Memory B cell (primary cell): Measurements from ENCODE around the gene TGDS.

ENCODE experiments used
- ATAC-seq: fragments of 150-1000 bp; cut with Tn5 transposase; 2 replicates; pipeline ENCODE4 v1.10.0; 2021; ENCODE audit warnings: low read depth, mild to moderate bottlenecking, moderate library complexity
- DNase-seq, 2 donors: peaks; one replicate each; pipeline ENCODE4 v3.0.0; 2022; ENCODE audit warnings: low spot score in 2 of 2
- H3K27ac Mint-ChIP-seq: one replicate; pipeline ENCODE4 v1.8.0; 2022; ENCODE audit warnings: mild to moderate bottlenecking, moderate library complexity, mixed read lengths
- H3K27me3 Mint-ChIP-seq: one replicate; pipeline ENCODE4 v1.8.0; 2022; ENCODE audit warnings: mixed read lengths
- H3K36me3 Mint-ChIP-seq: one replicate; pipeline ENCODE4 v1.8.0; 2022; ENCODE audit warnings: mild to moderate bottlenecking, mixed read lengths
- H3K4me1 Mint-ChIP-seq: one replicate; pipeline ENCODE4 v1.8.0; 2022; ENCODE audit warnings: mixed read lengths
- H3K4me3 Mint-ChIP-seq: one replicate; pipeline ENCODE4 v1.8.0; 2022; ENCODE audit warnings: mild to moderate bottlenecking, moderate library complexity, mixed read lengths
- H3K9me3 Mint-ChIP-seq: one replicate; pipeline ENCODE4 v1.8.0; 2022; ENCODE audit warnings: mixed read lengths

TGDS gene

GRCh38 chr13:94586371-94586770, 9.6 kb downstream of the TGDS start:
- peaks cover 35% of the 10 kb centered on the region for H3K36me3 Mint-ChIP-seq
- no peaks in the 10 kb centered on the region for H3K9me3 Mint-ChIP-seq
- no peak overlapping the region for H3K4me3 Mint-ChIP-seq
- H3K4me1 Mint-ChIP-seq, result peaks cover 15% of the 10 kb centered on the region
- H3K27ac Mint-ChIP-seq, result no peak overlapping the region
- DNase-seq (no peak), ATAC-seq (no peak)
- no peaks in the 10 kb centered on the region for H3K27me3 Mint-ChIP-seq

- ATAC-seq (no peak), DNase-seq (no peak)
- H3K9me3 Mint-ChIP-seq, result no peaks in the 10 kb centered on the region
- no peaks in the 10 kb centered on the region for H3K27me3 Mint-ChIP-seq
- H3K4me1 Mint-ChIP-seq, result peaks cover 15% of the 10 kb centered on the region
- H3K36me3 Mint-ChIP-seq, result peaks cover 39% of the 10 kb centered on the region
- H3K4me3 Mint-ChIP-seq, result no peak overlapping the region
- H3K27ac Mint-ChIP-seq, result no peak overlapping the region
These were observed 10.3 kb downstream of the TGDS start for GRCh38 chr13:94585543-94586101.

GRCh38 chr13:94583926-94584325, 12.0 kb downstream of the TGDS start:
- Mint-ChIP-seq H3K4me3 (no peak overlapping the region), H3K9me3 (no peaks in the 10 kb centered on the region), H3K27ac (no peak overlapping the region), H3K27me3 (no peaks in the 10 kb centered on the region), H3K4me1 (peaks cover 10% of the 10 kb centered on the region), H3K36me3 (peaks cover 41% of the 10 kb centered on the region)
- ATAC-seq (no peak), DNase-seq (no peak)

GRCh38 chr13:94579063-94579462, 16.9 kb downstream of the TGDS start:
- H3K36me3 Mint-ChIP-seq, result peaks cover 32% of the 10 kb centered on the region
- H3K4me1 Mint-ChIP-seq, result no peaks in the 10 kb centered on the region
- H3K9me3 Mint-ChIP-seq, result no peaks in the 10 kb centered on the region

GRCh38 chr13:94569615-94570014, 26.3 kb downstream of the TGDS start:
- H3K4me1 Mint-ChIP-seq, result no peaks in the 10 kb centered on the region
- H3K27ac Mint-ChIP-seq, result no peak overlapping the region
- peaks cover 36% of the 10 kb centered on the region for H3K36me3 Mint-ChIP-seq
- ATAC-seq (no peak), DNase-seq (no peak)
- H3K27me3 Mint-ChIP-seq, result no peaks in the 10 kb centered on the region
- H3K9me3 Mint-ChIP-seq, result no peaks in the 10 kb centered on the region
- H3K4me3 Mint-ChIP-seq, result no peak overlapping the region

More at GRCh38 chr13:94579063-94579462, 16.9 kb downstream of the TGDS start:
- H3K4me3 Mint-ChIP-seq, result no peak overlapping the region
- no peak overlapping the region for H3K27ac Mint-ChIP-seq
- H3K27me3 Mint-ChIP-seq, result no peaks in the 10 kb centered on the region
- ATAC-seq (no peak), DNase-seq (no peak)

- peaks cover 31% of the 10 kb centered on the region for H3K36me3 Mint-ChIP-seq
- no peak for ATAC-seq
These were observed 27.5 kb downstream of the TGDS start for GRCh38 chr13:94568443-94568842.

GRCh38 chr13:94567581-94567980, 28.4 kb downstream of the TGDS start:
- no peak for ATAC-seq
- peak overlapping the region; percentile 2 for H3K27ac Mint-ChIP-seq

More at GRCh38 chr13:94568443-94568842, 27.5 kb downstream of the TGDS start:
- H3K27me3 Mint-ChIP-seq, result no peaks in the 10 kb centered on the region
- H3K27ac Mint-ChIP-seq, result no peak overlapping the region
- no peak overlapping the region for H3K4me3 Mint-ChIP-seq
- no peaks in the 10 kb centered on the region for H3K4me1 Mint-ChIP-seq
- no peak for DNase-seq
- no peaks in the 10 kb centered on the region for H3K9me3 Mint-ChIP-seq

GRCh38 chr13:94561126-94561525, 34.8 kb downstream of the TGDS start:
- Mint-ChIP-seq H3K4me3 (no peak overlapping the region), H3K27me3 (no peaks in the 10 kb centered on the region), H3K9me3 (no peaks in the 10 kb centered on the region), H3K27ac (no peak overlapping the region), H3K4me1 (no peaks in the 10 kb centered on the region), H3K36me3 (peaks cover 6% of the 10 kb centered on the region)
- no peak for DNase-seq
- ATAC-seq, result no peak

More at GRCh38 chr13:94567581-94567980, 28.4 kb downstream of the TGDS start:
- DNase-seq, result no peak
- H3K4me3 Mint-ChIP-seq, result no peak overlapping the region
- H3K9me3 Mint-ChIP-seq, result no peaks in the 10 kb centered on the region
- H3K27me3 Mint-ChIP-seq, result no peaks in the 10 kb centered on the region
- peaks cover 28% of the 10 kb centered on the region for H3K36me3 Mint-ChIP-seq
- no peaks in the 10 kb centered on the region for H3K4me1 Mint-ChIP-seq

- Mint-ChIP-seq H3K4me1 (no peaks in the 10 kb centered on the region), H3K9me3 (no peaks in the 10 kb centered on the region), H3K36me3 (peaks cover 6% of the 10 kb centered on the region), H3K4me3 (no peak overlapping the region), H3K27ac (no peak overlapping the region), H3K27me3 (no peaks in the 10 kb centered on the region)
- no peak for DNase-seq
- no peak for ATAC-seq
These were observed 35.8 kb downstream of the TGDS start for GRCh38 chr13:94560116-94560515.

GRCh38 chr13:94559222-94559795, 36.6 kb downstream of the TGDS start:
- Mint-ChIP-seq H3K9me3 (no peaks in the 10 kb centered on the region), H3K36me3 (peaks cover 6% of the 10 kb centered on the region), H3K27ac (no peak overlapping the region), H3K27me3 (no peaks in the 10 kb centered on the region), H3K4me1 (no peaks in the 10 kb centered on the region), H3K4me3 (no peak overlapping the region)
- ATAC-seq (no peak), DNase-seq (no peak)

- H3K27me3 Mint-ChIP-seq, result no peaks in the 10 kb centered on the region
- H3K36me3 Mint-ChIP-seq, result peaks cover 6% of the 10 kb centered on the region
- ATAC-seq (no peak), DNase-seq (no peak)
- no peaks in the 10 kb centered on the region for H3K4me1 Mint-ChIP-seq
- no peak overlapping the region for H3K4me3 Mint-ChIP-seq
- H3K27ac Mint-ChIP-seq, result no peak overlapping the region
- no peaks in the 10 kb centered on the region for H3K9me3 Mint-ChIP-seq
These were observed 37.2 kb downstream of the TGDS start for GRCh38 chr13:94558716-94559115.

- ATAC-seq, result no peak
- Mint-ChIP-seq H3K9me3 (no peaks in the 10 kb centered on the region), H3K4me3 (no peak overlapping the region), H3K27me3 (no peaks in the 10 kb centered on the region), H3K4me1 (no peaks in the 10 kb centered on the region), H3K27ac (no peak overlapping the region), H3K36me3 (peaks cover 2% of the 10 kb centered on the region)
- DNase-seq, result no peak
These were observed 38.2 kb downstream of the TGDS start for GRCh38 chr13:94557684-94558235.

- Mint-ChIP-seq H3K36me3 (no peaks in the 10 kb centered on the region), H3K27ac (no peak overlapping the region), H3K27me3 (no peaks in the 10 kb centered on the region), H3K4me1 (no peaks in the 10 kb centered on the region), H3K4me3 (no peak overlapping the region), H3K9me3 (no peaks in the 10 kb centered on the region)
- DNase-seq (no peak), ATAC-seq (no peak)
These were observed 39.3 kb downstream of the TGDS start for GRCh38 chr13:94556621-94557020.

GRCh38 chr13:94556041-94556440, 39.9 kb downstream of the TGDS start:
- Mint-ChIP-seq H3K4me1 (peaks cover 3% of the 10 kb centered on the region), H3K27ac (no peak overlapping the region), H3K4me3 (no peak overlapping the region), H3K36me3 (no peaks in the 10 kb centered on the region), H3K9me3 (no peaks in the 10 kb centered on the region), H3K27me3 (no peaks in the 10 kb centered on the region)
- DNase-seq, result no peak
- ATAC-seq, result no peak

- Mint-ChIP-seq H3K27ac (no peak overlapping the region), H3K9me3 (no peaks in the 10 kb centered on the region), H3K27me3 (no peaks in the 10 kb centered on the region), H3K4me3 (no peak overlapping the region), H3K4me1 (peaks cover 8% of the 10 kb centered on the region), H3K36me3 (no peaks in the 10 kb centered on the region)
- no peak for ATAC-seq
- no peak for DNase-seq
These were observed 42.2 kb downstream of the TGDS start for GRCh38 chr13:94553766-94554165.
